ENCODE data around the gene ENGASE.

- TF ChIP-seq CTCF (IDR thresholded peaks at IDR 0.05; ENCODE audit: insufficient read depth, low read depth, low read length) (no peak), EZH2 (IDR thresholded peaks at IDR 0.05; ENCODE audit: insufficient read depth, low read length) (no peak)
Measured at GRCh38 chr17:79038545-79039135, 36.0 kb upstream of the ENGASE start.
